ENCODE data around the gene SLC30A7. TPM values are rescaled to one million over a fixed set of nuclear protein-coding genes. Genes with fewer than 3 reads are reported as not detected.
A peak's percentile ranks its signal among the peaks of the same experiment; 100 is the strongest.

The SLC30A7 gene
- total RNA-seq, 1 donor from 2014 or later, result 35.1 TPM

DNA sequence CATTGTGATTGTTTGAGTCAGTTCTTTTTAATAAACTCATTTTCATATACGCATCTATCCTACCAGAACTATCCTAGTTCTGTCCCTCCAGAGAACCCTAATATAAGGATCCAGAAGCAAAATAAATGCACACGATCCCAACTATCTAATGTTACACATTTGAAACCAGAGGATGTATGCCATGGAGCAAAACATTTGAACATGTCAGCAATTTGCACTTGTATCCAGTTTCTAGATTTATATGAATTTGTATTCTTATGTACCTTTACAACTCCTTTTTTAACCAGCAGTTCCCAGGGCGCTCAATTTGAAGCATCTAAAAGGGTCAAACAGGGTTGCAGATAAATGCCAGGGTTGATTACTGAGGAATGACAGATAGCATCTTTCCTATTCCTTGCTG lies 3.3 kb upstream of the SLC30A7 start:
- no peaks in the 10 kb centered on the region for H3K27me3 ChIP-seq
- intact Hi-C loops (cut with DNase I), result no loop called here
- no peaks in the 10 kb centered on the region for H3K36me3 ChIP-seq
- peaks cover 20% of the 10 kb centered on the region for H3K4me1 ChIP-seq
- ATAC-seq (no peak), DNase-seq (no peak)
- H3K9me3 ChIP-seq, result peaks cover 15% of the 10 kb centered on the region
- H3K4me3 ChIP-seq, result no peak overlapping the region
- no peak overlapping the region for H3K27ac ChIP-seq
- TF ChIP-seq, protein P1, sequence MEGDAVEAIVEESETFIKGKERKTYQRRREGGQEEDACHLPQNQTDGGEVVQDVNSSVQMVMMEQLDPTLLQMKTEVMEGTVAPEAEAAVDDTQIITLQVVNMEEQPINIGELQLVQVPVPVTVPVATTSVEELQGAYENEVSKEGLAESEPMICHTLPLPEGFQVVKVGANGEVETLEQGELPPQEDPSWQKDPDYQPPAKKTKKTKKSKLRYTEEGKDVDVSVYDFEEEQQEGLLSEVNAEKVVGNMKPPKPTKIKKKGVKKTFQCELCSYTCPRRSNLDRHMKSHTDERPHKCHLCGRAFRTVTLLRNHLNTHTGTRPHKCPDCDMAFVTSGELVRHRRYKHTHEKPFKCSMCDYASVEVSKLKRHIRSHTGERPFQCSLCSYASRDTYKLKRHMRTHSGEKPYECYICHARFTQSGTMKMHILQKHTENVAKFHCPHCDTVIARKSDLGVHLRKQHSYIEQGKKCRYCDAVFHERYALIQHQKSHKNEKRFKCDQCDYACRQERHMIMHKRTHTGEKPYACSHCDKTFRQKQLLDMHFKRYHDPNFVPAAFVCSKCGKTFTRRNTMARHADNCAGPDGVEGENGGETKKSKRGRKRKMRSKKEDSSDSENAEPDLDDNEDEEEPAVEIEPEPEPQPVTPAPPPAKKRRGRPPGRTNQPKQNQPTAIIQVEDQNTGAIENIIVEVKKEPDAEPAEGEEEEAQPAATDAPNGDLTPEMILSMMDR (IDR thresholded peaks at IDR 0.05), result no peak

DNA sequence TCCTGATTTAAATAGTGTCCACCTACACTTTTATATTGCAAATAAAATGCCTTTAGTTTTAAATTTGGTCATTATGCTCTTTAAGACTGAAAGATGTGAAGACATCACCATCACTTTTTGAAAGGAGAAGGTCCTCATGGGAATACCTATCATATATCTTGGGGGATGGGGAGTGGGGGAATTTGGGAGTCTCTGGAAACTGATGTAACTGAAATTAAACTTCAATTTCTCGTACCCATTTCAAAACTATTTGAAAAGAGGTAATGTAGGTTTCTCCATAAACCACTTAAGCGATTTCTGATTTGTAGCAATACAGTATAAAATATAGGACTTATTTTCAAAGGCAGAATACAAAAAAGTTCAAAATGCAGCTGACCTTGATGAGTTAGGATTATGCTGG lies 2.2 kb upstream of the SLC30A7 start:
- no peak for ATAC-seq
- Histone ChIP-seq H3K27ac (no peak overlapping the region), H3K9me3 (peaks cover 15% of the 10 kb centered on the region), H3K36me3 (peaks cover under 1% of the 10 kb centered on the region), H3K4me3 (peak overlapping the region; percentile 90), H3K27me3 (no peaks in the 10 kb centered on the region), H3K4me1 (peaks cover 30% of the 10 kb centered on the region)
- intact Hi-C loops (cut with DNase I), result no loop called here
- DNase-seq, result no peak
- TF ChIP-seq, protein P1 (IDR thresholded peaks at IDR 0.05), result no peak

DNA sequence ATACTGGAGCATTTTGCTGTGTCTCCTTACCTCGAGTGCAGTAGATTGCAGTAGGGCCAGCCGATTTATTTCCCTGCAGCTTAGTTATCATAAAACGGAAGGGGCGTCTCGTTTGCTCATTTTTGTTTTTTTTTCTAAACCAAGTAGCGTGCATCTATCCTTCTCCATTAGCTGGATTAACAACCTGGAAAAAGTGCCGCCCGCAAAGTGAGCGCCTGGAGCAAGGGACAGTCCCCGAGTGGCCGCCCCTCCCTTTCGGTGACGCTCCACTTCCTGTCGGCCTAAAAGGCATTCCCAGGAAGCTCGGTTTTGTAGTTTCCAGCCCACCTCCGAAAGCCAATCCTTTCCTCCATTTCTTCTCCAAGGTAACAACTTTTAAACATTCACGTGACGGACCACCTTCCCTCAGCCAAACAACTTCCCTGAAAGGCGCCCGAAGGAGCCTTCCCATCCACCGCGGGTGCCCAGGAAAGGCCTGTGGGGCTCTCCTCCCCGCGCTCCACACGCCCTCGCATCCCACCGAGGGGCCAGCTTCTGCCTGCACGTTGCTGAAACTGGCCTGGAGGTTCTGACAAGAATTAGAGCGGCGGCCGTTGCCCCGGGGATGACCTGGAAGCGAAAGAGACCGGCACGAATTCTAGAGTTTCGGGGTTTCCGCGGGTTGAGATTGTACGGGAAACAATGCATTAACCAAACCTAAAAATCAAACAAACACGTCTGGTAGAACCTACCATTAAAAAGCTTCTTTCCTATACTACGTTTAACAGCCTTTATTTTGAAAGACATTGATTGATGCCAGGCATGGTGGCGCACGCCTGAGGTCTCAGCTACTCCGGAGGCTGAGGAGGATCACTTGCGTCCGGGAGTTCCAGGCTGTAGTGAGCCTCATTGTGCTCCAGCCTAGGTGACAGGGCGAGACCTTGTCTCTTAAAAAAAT lies 1.0 kb upstream of the SLC30A7 start, which contains the start of gene EXTL2:
TSS of gene EXTL2 (minus strand) at position 240 of the 937 bp plus-strand sequence. CDS start 6,085 bp downstream, outside the sequence.
- DNase-seq (peak; percentile 94), ATAC-seq (peak; percentile 80)
- no peaks in the 10 kb centered on the region for H3K27me3 ChIP-seq
- peak within 1 kb of the TSS; percentile 98 for H3K27ac ChIP-seq
- intact Hi-C loops (cut with DNase I), result no loop called here
- peaks cover 6% of the 10 kb centered on the region for H3K9me3 ChIP-seq
- H3K36me3 ChIP-seq, result peaks cover 12% of the 10 kb centered on the region
- H3K4me3 ChIP-seq, result peak within 1 kb of the TSS; percentile 90
- peaks cover 30% of the 10 kb centered on the region for H3K4me1 ChIP-seq
- TF ChIP-seq, protein P1 (IDR thresholded peaks at IDR 0.05), result no peak

DNA sequence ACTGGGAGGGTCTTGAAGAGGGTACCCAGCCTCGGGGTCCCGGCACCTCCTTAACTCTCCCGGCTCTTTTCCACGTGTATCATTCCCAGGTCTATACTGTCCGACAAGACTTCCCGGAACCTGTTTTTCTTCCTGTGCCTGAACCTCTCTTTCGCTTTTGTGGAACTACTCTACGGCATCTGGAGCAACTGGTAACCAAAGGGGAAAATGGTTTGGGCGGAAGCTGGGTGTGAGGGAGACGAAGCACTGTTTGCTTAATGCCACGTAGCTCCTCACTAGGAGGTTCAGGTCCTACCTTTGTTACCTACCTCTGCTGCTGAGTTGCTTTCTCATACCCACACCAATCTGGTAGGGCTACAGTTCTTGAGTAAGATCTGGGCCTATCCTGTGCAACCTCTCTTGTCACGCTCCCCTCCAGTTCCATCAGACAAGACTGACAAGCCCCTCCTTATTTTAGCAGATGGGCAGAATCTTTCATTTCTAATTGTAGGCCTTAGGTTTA lies 642 bp downstream of the SLC30A7 start:
- peak; percentile 28 for ATAC-seq
- Histone ChIP-seq H3K4me1 (peaks cover 30% of the 10 kb centered on the region), H3K4me3 (peak overlapping the region; percentile 90), H3K27me3 (no peaks in the 10 kb centered on the region), H3K36me3 (peaks cover 27% of the 10 kb centered on the region), H3K9me3 (no peaks in the 10 kb centered on the region), H3K27ac (peak overlapping the region; percentile 98)
- no peak for DNase-seq
- intact Hi-C loops (cut with DNase I), result no loop called here
- TF ChIP-seq, protein P1 (IDR thresholded peaks at IDR 0.05), result no peak

DNA sequence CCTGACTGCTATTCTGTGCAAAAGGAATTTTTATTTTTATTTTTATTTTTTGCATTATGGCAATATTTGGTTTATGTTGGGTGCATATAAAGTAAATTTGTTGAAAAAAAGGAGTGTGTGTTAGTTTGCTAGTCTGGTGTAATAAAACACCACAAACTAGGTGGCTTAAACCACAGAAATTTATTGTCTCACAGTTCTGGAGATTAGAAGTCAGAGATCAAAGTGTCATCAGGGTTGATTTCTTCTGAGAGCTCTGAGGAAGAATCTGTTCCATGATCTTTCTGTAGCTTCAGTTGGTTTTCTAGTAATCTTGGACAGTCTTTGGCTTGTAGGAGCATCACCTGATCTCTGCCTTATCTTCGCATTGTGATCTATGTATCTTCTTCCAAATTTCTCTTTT lies 6.5 kb downstream of the SLC30A7 start:
- H3K9me3 ChIP-seq, result no peaks in the 10 kb centered on the region
- peaks cover 69% of the 10 kb centered on the region for H3K36me3 ChIP-seq

More for the DNA sequence above, 6.5 kb downstream of the SLC30A7 start:
- Histone ChIP-seq H3K27ac (no peak overlapping the region), H3K4me1 (peaks cover 13% of the 10 kb centered on the region), H3K4me3 (no peak overlapping the region), H3K27me3 (no peaks in the 10 kb centered on the region)
- DNase-seq (no peak), ATAC-seq (no peak)
- intact Hi-C loops (cut with DNase I), result no loop called here
- TF ChIP-seq, protein P1 (IDR thresholded peaks at IDR 0.05), result no peak

Data from upper lobe of right lung (tissue), 1 donor.